Neutrophil (primary cell): ENCODE results near the gene TRPM1.

ENCODE experiments used
- H3K27ac ChIP-seq: fragments of 200-600 bp; sonication (generic); 2 replicates; pipeline ENCODE4 v1.5.1; 2016; ENCODE audit warnings: mild to moderate bottlenecking, moderate library complexity
- H3K27me3 ChIP-seq: fragments of 200-600 bp; sonication (generic); 2 replicates; pipeline ENCODE4 v1.6.0; 2016; ENCODE audit warnings: mild to moderate bottlenecking
- H3K36me3 ChIP-seq: fragments of 200-600 bp; sonication (generic); 2 replicates; pipeline ENCODE4 v1.5.1; 2017
- H3K4me1 ChIP-seq, 2 experiments: fragments of 200-600 bp in 1 of 2; sonication (generic) in 1 of 2; 1 replicate in 1 of 2; 2 replicates in 1 of 2; pipeline versions ENCODE4 v1.5.1 to v1.6.1; 2013 to 2016; ENCODE audit warnings: low read depth in 1 of 2, low read length in 1 of 2, mild to moderate bottlenecking in 1 of 2, moderate library complexity in 1 of 2; ENCODE audit not compliant: control insufficient read depth in 1 of 2, insufficient read depth in 1 of 2
- H3K4me3 ChIP-seq, 2 experiments: fragments of 200-600 bp in 1 of 2; sonication (generic) in 1 of 2; 1 replicate in 1 of 2; 2 replicates in 1 of 2; pipeline ENCODE4 v1.5.1; 2013 to 2016; ENCODE audit warnings: low read depth in 1 of 2, low read length in 1 of 2, mild to moderate bottlenecking in 1 of 2, moderate library complexity in 1 of 2
- H3K9me3 ChIP-seq: fragments of 200-600 bp; sonication (generic); 2 replicates; pipeline ENCODE4 v1.5.1; 2016
- CTCF ChIP-seq: fragments of 200-600 bp; sonication (generic); IDR thresholded peaks from 2 replicates; pipeline ENCODE4 v1.5.1; 2016; ENCODE audit warnings: antibody characterized with exemption

The TRPM1 gene

GRCh38 chr15:31129769-31130303, 28.3 kb upstream of the TRPM1 start:
- Histone ChIP-seq H3K9me3 (no peaks in the 10 kb centered on the region), H3K4me3 (no peak overlapping the region), H3K27ac (no peak overlapping the region), H3K36me3 (no peaks in the 10 kb centered on the region), H3K4me1 (peaks cover 0 to 9% of the 10 kb centered on the region in 2 experiments), H3K27me3 (no peaks in the 10 kb centered on the region)
- TF ChIP-seq CTCF: no peak

DNA sequence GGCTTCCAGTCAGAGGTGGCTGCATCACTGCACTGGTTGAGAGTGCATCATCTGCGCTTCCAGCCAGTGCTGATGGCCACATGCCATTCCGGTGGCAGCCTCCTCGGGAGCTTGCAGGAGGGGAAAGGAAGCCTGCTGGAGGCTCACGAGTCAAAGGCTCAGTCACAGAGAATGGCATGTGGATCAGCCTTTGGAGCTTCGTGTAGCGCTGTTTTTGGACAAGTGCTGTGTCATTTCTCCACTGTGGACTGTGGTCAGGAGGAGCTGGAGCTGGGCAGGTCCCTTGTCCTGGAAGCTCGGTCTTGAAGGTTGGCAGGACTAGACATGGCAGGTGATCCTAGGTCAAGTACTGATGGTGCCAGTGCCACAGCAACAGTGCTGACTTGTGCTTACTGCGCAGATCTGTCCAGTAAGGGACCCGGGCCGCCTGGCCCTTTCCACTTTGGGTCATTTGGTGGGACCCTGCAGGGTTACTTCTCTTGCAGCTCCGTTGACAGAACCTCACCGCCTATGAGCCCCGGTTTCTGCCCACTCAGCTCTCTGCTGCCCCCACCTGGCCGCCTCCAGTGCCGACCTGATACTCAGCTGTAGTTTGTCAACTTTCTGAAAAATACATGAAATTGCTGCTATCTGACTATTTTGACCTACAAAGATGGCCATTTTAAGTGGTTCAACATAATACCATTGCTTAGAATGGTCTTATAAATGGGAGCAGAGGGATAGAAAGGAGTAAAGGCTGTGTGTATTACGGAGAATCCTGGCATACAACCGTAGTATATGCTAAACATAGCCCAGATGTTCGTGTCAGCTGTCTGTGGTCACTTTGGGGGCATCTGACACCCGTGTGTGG, 27.6 kb upstream of the TRPM1 start:
- Histone ChIP-seq H3K9me3 (no peaks in the 10 kb centered on the region), H3K36me3 (no peaks in the 10 kb centered on the region), H3K4me1 (peaks cover 0 to 9% of the 10 kb centered on the region in 2 experiments), H3K4me3 (no peak overlapping the region), H3K27me3 (no peaks in the 10 kb centered on the region), H3K27ac (no peak overlapping the region)
- peak; percentile 90 for TF ChIP-seq CTCF

DNA sequence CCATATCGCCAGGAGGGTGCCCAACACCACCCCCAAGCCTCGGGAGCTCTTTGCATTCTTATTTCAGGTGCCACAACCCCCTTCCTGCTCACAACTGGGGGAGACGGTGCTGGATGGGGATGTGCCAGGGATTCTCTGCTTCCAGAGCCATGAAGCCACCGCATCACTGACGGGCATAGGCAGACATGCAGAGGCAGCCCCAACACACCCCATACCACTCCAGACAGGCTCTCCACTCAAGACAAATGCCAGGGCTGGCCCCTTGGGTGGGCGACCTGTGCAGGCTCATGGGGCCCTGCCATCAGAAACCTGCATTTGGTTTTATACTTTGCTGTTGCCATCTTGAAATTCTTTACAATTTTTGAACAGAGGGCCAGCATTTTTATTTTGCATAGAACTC, 27.0 kb upstream of the TRPM1 start:
- no peaks in the 10 kb centered on the region for H3K36me3 ChIP-seq

DNA sequence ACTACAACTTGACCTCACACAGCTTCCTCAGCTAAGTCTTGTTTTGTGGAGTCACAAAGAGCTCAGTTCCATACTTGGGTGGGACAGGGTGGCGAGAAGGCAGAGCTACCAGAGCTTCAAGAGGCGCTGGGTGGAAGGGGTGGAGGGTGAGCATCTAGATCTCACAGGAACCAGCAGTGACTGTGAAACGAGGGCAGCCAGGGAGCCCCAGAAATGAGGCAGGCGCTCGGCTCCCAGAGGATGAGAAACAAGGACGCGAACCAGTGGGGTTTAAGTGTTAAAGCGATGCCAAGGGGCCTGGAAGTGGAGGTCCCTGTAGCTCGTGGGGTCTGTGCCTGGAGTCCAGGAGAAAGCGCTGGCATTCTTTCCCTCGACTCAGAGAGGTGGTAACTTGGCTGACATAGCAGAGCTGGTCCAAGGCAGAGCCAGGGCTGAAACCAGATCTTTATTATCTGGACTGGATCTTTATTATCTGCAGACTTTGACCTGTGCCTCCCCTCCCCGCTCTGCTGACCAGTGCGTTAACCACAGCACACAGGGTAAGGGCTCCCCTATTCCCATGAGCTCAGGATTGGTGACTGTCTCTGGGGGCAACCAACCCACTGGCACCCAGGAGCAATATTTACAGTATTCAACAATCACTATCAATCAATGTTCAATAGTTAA, 26.2 kb upstream of the TRPM1 start:
- Histone ChIP-seq H3K4me1 (peaks cover 0 to 9% of the 10 kb centered on the region in 2 experiments), H3K27ac (no peak overlapping the region), H3K27me3 (no peaks in the 10 kb centered on the region), H3K4me3 (no peak overlapping the region), H3K9me3 (no peaks in the 10 kb centered on the region), H3K36me3 (no peaks in the 10 kb centered on the region)
- TF ChIP-seq CTCF: no peak

More for the DNA sequence above, 27.0 kb upstream of the TRPM1 start:
- Histone ChIP-seq H3K9me3 (no peaks in the 10 kb centered on the region), H3K4me3 (no peak overlapping the region), H3K27ac (no peak overlapping the region), H3K4me1 (peaks cover 0 to 9% of the 10 kb centered on the region in 2 experiments), H3K27me3 (no peaks in the 10 kb centered on the region)
- TF ChIP-seq CTCF: no peak

- Histone ChIP-seq H3K4me3 (no peak overlapping the region), H3K27ac (no peak overlapping the region), H3K27me3 (no peaks in the 10 kb centered on the region), H3K36me3 (no peaks in the 10 kb centered on the region), H3K4me1 (peaks cover 0 to 9% of the 10 kb centered on the region in 2 experiments), H3K9me3 (no peaks in the 10 kb centered on the region)
- no peak for TF ChIP-seq CTCF
These were observed 23.5 kb upstream of the TRPM1 start for GRCh38 chr15:31125061-31125460.
